ENCODE data around the gene BOK.
A peak's percentile ranks its signal among the peaks of the same experiment; 100 is the strongest.

BOK gene

DNA sequence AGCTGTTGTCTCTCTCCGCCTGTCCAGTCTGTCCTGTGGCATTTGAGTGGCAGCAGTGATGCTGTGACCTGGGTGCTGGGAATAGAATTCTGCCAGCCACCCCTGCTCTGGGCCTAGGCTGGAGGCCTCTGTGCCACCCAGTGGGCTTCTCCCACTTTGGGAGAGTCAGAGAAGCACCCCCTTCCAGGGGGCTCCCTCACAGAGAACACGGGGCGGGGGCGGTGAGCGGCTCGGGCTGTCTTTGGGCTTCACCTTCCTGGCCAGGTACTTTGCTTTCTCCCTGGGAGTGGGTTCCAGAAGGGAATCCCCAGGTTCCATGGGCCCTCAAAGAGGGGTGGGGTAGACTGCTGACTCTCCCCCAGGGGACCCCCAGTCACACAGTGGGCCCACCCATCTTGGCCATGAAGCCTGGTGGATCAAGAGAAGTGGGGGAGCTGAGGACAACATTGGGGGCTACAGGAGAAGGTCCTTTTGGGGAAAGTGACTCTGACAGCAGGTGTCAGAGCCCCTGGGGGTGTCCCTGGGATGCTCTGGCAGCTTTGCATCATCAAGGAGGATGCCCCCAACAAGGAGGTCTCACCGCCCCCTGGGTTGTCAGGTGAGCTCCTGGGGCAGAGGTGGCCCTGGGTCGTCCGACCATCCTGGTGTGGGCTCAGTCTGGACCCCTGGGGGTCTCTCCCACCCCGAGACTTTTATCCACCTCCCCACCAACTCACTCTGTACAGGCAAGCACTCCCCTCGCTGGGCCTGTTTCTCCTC is 18.8 kb upstream of the BOK start:
- DNase-seq (ENCODE audit: low spot score): no peak
- Histone ChIP-seq H3K4me3 (no peak overlapping the region), H3K27ac (peak overlapping the region in 1 of 2 donors; percentile 51)
- TF ChIP-seq, protein P1, sequence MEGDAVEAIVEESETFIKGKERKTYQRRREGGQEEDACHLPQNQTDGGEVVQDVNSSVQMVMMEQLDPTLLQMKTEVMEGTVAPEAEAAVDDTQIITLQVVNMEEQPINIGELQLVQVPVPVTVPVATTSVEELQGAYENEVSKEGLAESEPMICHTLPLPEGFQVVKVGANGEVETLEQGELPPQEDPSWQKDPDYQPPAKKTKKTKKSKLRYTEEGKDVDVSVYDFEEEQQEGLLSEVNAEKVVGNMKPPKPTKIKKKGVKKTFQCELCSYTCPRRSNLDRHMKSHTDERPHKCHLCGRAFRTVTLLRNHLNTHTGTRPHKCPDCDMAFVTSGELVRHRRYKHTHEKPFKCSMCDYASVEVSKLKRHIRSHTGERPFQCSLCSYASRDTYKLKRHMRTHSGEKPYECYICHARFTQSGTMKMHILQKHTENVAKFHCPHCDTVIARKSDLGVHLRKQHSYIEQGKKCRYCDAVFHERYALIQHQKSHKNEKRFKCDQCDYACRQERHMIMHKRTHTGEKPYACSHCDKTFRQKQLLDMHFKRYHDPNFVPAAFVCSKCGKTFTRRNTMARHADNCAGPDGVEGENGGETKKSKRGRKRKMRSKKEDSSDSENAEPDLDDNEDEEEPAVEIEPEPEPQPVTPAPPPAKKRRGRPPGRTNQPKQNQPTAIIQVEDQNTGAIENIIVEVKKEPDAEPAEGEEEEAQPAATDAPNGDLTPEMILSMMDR (IDR thresholded peaks at IDR 0.05): no peak

DNA sequence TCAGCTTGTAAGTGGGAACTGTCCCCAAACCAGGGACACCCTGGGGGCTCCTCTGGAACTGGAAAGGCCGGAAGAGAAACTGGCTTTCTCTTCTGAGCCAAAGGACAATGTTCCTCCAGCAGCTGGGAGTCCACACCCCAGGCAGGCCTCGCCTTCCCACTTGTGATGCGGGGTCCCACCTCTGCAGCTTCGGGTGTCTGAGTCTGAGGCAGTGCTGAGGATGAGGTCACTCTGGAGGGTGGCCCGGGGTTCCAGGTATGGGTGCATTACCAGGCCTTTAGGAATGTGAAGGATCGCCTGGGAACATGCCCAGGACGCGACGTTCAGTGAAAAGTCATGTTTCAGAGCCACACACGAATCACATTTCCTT is 18.2 kb upstream of the BOK start:
- DNase-seq (ENCODE audit: low spot score): no peak
- peak overlapping the region; percentile 63 for H3K4me3 ChIP-seq
- TF ChIP-seq, protein P1 (IDR thresholded peaks at IDR 0.05): no peak
- H3K27ac ChIP-seq: peak overlapping the region in 1 of 2 donors; percentile 51

DNA sequence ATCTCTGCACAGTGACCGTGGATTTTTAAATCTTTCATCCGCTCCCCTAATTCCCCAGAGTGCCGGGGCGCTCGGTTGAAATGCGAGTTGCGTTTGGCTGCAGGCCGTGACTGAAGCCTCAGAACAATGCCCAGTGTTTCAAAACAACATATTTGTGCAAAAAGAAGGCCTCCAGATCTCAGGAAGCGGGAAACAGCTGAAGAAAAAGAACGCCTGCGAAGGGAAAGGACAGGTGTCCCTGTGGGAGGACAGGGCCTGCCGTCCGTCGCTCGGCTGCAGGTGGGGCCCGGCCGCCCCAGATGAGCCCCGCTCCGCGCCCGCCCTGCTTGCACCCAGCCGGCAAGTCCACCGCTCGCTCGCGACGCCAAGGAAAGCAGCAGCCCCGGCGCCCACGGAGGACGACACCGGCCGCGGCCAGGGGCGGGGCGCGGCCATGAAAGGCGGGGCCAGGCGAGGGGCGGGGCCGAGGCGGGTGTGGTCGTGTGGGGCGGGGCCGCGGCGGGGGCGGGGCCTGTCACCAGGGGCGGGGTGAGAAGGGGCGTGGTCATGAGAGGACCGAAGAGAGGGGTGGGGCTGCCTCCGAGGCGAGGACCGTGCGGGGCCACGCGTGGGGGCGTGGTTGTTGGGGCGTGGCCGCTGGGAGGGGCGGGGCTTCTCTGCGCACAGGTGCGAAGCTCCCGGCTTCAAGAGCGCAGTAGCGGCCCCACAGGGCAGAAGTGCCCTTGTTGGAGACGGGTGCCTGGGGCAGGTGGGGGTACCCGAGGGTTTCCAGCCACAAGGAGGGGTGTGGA is 17.6 kb upstream of the BOK start:
- Histone ChIP-seq H3K4me3 (peak overlapping the region; percentile 63), H3K27ac (peak overlapping the region in 1 of 2 donors; percentile 70)
- TF ChIP-seq, protein P1 (IDR thresholded peaks at IDR 0.05): no peak
- no peak for DNase-seq (ENCODE audit: low spot score)

DNA sequence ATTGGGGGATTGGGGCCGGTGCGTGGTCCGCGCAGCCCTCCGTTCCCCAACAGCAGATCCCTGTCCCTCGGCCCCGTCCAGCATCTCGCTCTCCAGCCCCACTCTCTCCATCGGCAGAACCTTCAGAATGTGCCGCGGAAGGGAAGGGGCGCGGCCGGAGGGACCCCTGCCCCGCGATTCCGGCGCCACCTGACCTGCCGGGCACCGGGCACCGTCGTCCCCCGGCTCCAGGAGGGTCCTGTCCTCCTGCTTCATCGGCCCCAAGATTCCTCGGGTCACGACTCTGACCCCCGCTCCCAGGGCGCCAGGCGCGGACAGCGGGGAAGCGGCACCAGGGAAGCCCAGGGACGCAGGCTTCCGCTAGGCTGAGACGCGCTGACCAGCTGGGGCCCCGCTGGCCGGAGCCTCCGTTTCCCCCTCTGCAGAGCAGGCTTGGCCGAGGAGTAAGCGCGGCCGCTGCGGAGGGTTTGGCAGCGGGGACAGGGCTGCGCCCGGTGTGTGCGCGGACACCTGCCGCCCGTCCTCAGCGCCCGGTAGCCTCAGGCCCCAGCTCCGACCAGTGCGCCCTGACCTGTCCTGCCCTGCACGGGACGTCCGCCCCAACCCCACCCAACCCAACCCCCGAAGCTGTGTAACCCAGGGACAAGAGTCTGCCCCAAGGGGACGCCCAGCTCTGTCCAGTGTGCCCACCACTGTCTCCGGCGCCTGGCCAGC is 16.8 kb upstream of the BOK start:
- TF ChIP-seq, protein P1 (IDR thresholded peaks at IDR 0.05): no peak
- Histone ChIP-seq H3K27ac (no peak overlapping the region), H3K4me3 (peak overlapping the region; percentile 63)
- DNase-seq (ENCODE audit: low spot score): no peak

DNA sequence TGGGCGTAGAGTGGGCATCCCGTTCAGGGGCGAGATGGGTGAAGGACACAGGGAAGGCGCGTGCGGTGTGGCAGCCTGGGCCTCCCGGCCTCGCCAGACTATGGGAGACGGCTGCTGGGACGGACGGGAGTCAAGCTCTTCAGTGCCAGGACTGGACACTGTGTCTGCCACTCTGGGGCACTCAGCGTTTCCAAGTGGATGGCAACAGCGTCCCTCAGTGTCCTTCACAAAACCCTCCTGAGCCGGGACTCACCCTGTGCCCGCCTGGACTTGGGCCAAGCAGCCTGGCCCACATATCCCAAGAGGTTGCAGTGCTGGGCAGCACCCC is 16.3 kb upstream of the BOK start:
- no peak for DNase-seq (ENCODE audit: low spot score)
- Histone ChIP-seq H3K27ac (no peak overlapping the region), H3K4me3 (no peak overlapping the region)

DNA sequence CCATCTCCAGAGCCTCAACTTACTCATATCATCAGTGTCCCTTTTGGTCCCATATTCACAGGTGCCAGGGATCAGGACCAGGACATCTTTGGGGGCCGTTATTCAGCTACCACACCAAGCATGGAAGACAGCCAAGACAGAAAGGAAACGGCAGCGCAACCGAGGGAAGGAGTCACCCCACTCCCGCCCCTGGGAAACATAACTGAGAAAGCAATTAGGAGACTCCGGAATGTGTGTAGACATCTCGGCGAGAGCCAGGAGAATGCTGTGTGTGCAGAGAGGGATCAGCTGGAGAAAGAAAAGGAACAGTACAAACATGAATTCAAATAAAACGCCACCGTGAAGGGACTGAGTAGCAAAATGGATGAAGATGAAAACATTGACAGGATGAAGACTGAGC is 13.4 kb upstream of the BOK start:
- DNase-seq (ENCODE audit: low spot score): no peak
- H3K4me3 ChIP-seq: no peak overlapping the region
- TF ChIP-seq, protein P1 (IDR thresholded peaks at IDR 0.05): no peak
- no peak overlapping the region for H3K27ac ChIP-seq

More for the DNA sequence above, 16.3 kb upstream of the BOK start:
- TF ChIP-seq, protein P1 (IDR thresholded peaks at IDR 0.05): no peak

Data from coronary artery (tissue), 2 donors.